Activated CD4-positive, alpha-beta T cell treated with anti-CD3 and anti-CD28 coated beads, Interleukin-2, amount 10 ng/mL, durations not matched to agents 24 days and 14 days (primary cell): ENCODE results near the gene ENTR1. TPM values are rescaled to one million over a fixed set of nuclear protein-coding genes. Genes with fewer than 3 reads are reported as not detected.

Source experiments
- DNase-seq: peaks from one replicate; pipeline ENCODE4 v3.0.0; 2022
- H3K27ac Mint-ChIP-seq: one replicate; pipeline ENCODE4 v1.8.0; 2022; ENCODE audit warnings: mild to moderate bottlenecking, mixed read lengths
- H3K27me3 Mint-ChIP-seq: one replicate; pipeline ENCODE4 v1.8.0; 2022; ENCODE audit warnings: mixed read lengths
- H3K36me3 Mint-ChIP-seq: one replicate; pipeline ENCODE4 v1.8.0; 2022; ENCODE audit warnings: low read depth, mild to moderate bottlenecking, mixed read lengths
- H3K4me1 Mint-ChIP-seq: one replicate; pipeline ENCODE4 v1.8.0; 2021; ENCODE audit warnings: mixed read lengths
- H3K4me3 Mint-ChIP-seq: one replicate; pipeline ENCODE4 v1.8.0; 2022; ENCODE audit warnings: mild to moderate bottlenecking, moderate library complexity, mixed read lengths
- H3K9me3 Mint-ChIP-seq: one replicate; pipeline ENCODE4 v1.8.0; 2021; ENCODE audit warnings: mixed read lengths
- intact Hi-C: fragments of 100-400 bp; cut with micrococcal nuclease; formaldehyde crosslinking; loops from one replicate; pipeline ENCODE4 v1.15.1; 2023
- total RNA-seq: library from RNA; stranded (reverse); gene quantifications from 2 replicates; pipeline ENCODE4 v1.2.3, GENCODE V29; 2022

Gene ENTR1, protein sequence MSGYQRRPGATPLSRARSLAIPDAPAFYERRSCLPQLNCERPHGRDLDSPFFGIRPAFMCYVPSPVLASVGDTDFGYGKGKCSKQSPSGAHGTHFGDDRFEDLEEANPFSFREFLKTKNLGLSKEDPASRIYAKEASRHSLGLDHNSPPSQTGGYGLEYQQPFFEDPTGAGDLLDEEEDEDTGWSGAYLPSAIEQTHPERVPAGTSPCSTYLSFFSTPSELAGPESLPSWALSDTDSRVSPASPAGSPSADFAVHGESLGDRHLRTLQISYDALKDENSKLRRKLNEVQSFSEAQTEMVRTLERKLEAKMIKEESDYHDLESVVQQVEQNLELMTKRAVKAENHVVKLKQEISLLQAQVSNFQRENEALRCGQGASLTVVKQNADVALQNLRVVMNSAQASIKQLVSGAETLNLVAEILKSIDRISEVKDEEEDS
- total RNA-seq: 56.4 and 60.0 TPM in 2 replicates

DNA sequence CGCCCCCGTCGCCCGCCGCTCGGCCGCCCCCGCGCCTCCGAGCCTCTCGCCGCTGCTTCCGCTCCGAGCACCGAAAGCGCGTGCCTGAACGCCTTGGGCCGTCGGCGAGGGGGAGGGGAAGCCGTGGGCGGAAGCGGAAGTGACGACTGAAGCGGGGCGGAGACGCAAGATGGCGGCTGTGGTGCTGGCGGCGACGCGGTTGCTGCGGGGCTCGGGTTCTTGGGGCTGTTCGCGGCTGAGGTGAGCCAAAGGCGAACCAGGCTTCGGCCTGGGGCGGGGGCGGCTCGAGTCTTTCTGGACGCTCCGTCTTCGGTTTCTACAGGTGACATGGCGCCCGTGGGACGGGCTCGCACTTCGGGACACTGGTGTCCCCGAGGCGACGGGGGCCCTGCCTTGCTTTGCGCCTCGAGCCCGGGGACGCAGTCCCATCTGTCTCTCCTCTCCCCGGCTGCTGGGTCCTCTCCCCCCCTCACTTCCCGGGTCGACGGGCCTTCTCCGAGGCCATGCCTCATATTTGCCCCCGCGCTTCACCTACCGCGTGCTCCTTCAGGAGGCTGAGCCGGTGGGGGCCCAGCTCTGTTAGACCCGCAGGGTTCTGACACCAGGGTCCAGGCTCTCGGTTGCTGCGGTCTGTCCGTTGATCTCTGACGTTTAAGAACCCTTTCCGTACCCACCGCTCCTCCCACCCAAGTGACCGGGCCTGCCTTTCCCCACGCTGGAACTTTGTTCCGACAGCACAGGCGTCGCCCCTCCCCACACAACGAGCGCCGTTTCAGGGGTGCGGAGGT lies at the start of gene ENTR1, which contains the start of gene PMPCA:
TSS of gene ENTR1 (minus strand) at position 115 of the 788 bp plus-strand sequence. CDS start 217 bp downstream, outside the sequence.
TSS of gene PMPCA (plus strand) at position 159 of the 788 bp plus-strand sequence. CDS start at position 170, 11 bp downstream.
- Mint-ChIP-seq H3K4me3 (peak within 1 kb of the TSS; percentile 94), H3K27me3 (no peaks in the 10 kb centered on the region), H3K27ac (peak within 1 kb of the TSS; percentile 95), H3K4me1 (peaks cover 40% of the 10 kb centered on the region), H3K9me3 (no peaks in the 10 kb centered on the region), H3K36me3 (peaks cover 55% of the 10 kb centered on the region)
- intact Hi-C loops: loop anchor here (1.0 to 5.0 kb wide), 4 partner anchors 10 to 163 kb away; partner anchors contain the start of genes INPP5E, NOTCH1, QSOX2 and SNAPC4
- peak; percentile 99 for DNase-seq

DNA sequence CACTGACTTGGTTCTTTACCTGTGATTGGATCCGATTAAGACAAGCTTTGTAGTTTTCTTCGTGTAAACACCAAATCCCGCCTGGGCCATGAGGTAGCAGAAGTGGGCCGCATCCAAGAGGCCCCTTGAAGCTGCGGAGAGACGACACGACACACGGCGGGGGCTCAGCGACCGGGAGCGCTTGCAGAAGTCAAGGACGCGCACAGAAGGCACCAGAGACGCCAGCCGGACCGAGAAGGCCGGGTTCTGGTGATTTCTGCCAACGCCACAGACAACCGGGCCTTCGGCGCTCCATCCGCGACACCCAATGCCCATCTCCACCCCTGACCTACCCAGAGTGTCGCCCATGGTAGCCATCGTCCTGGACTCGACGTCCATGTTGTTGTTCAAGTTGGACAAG lies 49.0 kb upstream of the ENTR1 start:
- Mint-ChIP-seq H3K4me3 (no peak overlapping the region), H3K9me3 (no peaks in the 10 kb centered on the region), H3K4me1 (no peaks in the 10 kb centered on the region), H3K27ac (no peak overlapping the region), H3K36me3 (peaks cover 67% of the 10 kb centered on the region), H3K27me3 (no peaks in the 10 kb centered on the region)
- intact Hi-C loops: no loop called here
- no peak for DNase-seq

DNA sequence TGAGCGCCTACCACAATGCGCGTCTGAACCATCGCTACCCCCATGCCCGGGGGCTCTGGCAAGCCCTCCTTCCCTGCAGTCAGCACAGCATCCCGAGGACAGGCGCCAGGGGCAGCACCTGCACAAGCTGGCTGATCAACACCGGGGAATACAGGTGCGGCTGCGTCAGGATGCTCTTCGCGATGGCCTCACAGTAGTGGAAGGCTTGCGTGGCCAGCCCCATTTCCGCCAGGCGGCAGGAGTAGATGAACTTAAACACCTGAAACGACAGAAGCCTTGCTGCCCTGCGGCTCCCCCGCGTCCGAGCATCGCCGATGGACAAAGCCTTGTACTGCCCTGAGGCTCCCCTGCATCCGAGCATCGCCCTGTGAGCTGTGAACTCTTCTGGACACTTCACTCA lies 46.9 kb upstream of the ENTR1 start:
- intact Hi-C loops: no loop called here
- no peak overlapping the region for H3K27ac Mint-ChIP-seq
- H3K9me3 Mint-ChIP-seq: no peaks in the 10 kb centered on the region
- H3K4me1 Mint-ChIP-seq: no peaks in the 10 kb centered on the region
- no peak overlapping the region for H3K4me3 Mint-ChIP-seq
- H3K36me3 Mint-ChIP-seq: peaks cover 60% of the 10 kb centered on the region
- no peak for DNase-seq
- no peaks in the 10 kb centered on the region for H3K27me3 Mint-ChIP-seq

DNA sequence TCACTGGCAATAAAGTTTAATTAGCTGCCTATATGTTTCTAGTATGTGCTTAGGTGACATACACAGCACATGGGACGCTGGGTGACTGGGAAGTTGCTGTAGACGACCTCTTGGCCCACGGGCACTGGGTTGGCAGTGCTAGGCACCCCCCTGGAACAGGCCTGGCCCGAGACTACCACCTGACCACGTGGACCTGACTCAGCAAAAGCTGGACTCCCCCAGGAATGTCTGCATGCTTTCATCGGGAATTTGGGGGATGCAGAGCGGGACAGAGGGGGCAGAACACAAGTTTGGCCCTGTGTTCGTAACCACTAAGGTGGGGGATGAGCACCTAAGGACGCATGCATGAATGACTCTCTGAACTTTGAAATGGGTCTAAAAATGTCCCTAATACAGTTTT lies 45.8 kb upstream of the ENTR1 start:
- no peak overlapping the region for H3K27ac Mint-ChIP-seq
- no peak overlapping the region for H3K4me3 Mint-ChIP-seq
- H3K9me3 Mint-ChIP-seq: no peaks in the 10 kb centered on the region
- H3K36me3 Mint-ChIP-seq: peaks cover 57% of the 10 kb centered on the region
- DNase-seq: no peak
- no peaks in the 10 kb centered on the region for H3K27me3 Mint-ChIP-seq
- intact Hi-C loops: no loop called here
- H3K4me1 Mint-ChIP-seq: no peaks in the 10 kb centered on the region

DNA sequence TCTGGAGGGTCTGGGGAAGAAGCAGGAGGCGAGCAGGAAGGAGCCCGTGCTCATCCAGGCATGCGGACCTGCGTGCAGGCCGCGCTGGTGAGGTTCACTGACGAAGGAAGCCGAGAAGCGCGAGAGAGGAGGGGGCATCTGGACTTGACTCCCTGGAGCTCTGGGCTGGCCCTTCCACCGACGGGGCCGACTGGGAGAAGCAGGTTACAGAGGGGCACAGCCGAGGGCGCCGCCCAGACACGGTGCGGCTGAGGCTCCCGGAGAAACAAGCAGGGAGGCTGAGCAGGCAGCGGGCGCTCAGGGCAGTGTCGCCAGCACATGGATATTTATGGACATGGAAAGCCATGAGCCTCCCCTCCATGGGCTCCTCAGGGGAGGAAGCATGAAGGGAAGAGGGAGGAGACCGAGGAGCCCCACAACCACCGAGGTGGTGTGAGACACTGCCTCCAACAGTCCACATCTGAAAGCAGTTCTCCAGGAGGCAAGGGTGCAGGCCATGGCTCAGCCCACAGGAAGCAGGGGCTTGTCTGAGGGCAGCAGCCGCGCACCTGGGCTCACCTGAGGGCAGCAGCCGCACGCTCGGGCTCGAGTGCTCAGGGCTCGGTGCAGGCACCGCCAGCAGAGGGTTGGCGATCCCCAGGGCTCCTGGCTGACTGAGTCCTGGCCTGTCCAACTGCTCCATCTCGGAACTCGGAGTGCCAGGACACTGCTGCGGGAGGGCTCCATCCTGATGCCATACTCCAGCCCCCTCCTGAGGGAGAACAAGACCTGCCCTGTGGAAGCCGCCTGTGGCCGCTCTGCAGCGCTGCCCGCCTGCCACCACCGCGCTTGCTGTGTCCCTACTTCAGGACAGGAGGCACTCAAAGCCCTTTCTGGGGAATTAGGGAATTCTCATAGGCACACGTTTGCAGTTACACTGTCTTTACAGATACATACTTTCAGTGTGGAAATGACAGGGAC lies 44.9 kb upstream of the ENTR1 start:
- DNase-seq: no peak
- Mint-ChIP-seq H3K27ac (no peak overlapping the region), H3K36me3 (peaks cover 59% of the 10 kb centered on the region), H3K4me3 (no peak overlapping the region), H3K27me3 (no peaks in the 10 kb centered on the region), H3K9me3 (no peaks in the 10 kb centered on the region), H3K4me1 (no peaks in the 10 kb centered on the region)
- intact Hi-C loops: no loop called here

DNA sequence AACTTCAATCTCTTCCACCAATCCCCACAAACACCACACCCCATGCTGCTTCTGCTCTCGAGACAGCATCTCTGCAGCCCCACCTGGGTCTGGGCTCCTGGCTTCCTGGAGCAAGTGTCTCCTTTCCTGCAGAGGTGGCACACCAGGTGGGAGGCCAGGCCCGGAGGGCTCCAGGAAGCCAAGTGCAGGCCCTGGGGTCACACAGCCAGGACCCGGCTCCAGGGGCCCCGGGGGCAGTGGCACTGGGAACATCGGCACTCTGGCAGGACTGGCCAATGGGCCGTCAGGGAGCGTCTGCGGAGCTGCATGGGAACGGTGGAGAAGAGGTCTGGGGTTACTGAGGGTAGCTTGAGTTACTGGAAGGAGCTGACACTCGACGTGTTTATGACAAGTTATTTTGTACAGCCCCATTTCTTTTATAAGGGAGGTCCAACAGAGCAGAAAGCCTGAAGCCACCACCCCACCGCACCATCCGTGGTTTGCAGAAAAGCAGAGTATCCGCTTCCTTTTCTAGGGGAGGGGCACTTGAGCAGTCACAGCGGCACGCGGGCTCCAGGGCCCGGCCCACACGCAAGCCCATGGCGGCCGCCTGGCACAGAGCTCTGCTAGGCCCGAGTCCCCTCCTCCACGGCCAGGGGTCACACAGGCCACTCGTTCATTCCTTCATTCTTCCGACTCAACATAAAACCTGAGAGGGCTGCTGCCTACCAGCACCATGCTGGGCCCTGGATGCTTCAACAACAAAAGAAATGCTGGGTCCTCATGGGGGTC lies 43.8 kb upstream of the ENTR1 start:
- H3K27me3 Mint-ChIP-seq: no peaks in the 10 kb centered on the region
- no peaks in the 10 kb centered on the region for H3K4me1 Mint-ChIP-seq
- H3K36me3 Mint-ChIP-seq: peaks cover 56% of the 10 kb centered on the region
- intact Hi-C loops: no loop called here
- no peaks in the 10 kb centered on the region for H3K9me3 Mint-ChIP-seq
- no peak overlapping the region for H3K4me3 Mint-ChIP-seq
- no peak for DNase-seq
- H3K27ac Mint-ChIP-seq: no peak overlapping the region

DNA sequence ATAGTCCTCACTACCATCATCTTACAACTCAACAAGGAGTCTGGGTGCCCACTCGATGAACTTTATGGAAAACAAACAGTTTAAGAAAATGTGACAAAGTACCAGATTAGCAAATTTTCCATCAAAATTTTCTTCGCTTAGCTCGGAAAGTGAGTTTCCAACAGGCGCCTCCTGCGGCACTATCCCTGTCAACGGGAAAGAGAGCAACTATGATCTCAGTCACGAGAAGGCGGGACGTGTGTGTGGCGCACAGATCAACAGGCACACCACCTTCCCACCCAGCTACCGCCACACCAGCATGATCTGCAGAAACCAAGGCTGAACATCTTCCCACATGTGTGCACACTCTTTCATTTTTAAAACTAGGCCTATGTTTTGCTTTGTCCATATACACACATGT lies 42.9 kb upstream of the ENTR1 start:
- no peak overlapping the region for H3K4me3 Mint-ChIP-seq
- DNase-seq: no peak
- H3K4me1 Mint-ChIP-seq: no peaks in the 10 kb centered on the region
- H3K9me3 Mint-ChIP-seq: no peaks in the 10 kb centered on the region
- no peak overlapping the region for H3K27ac Mint-ChIP-seq
- intact Hi-C loops: no loop called here
- H3K36me3 Mint-ChIP-seq: peaks cover 51% of the 10 kb centered on the region
- H3K27me3 Mint-ChIP-seq: no peaks in the 10 kb centered on the region

DNA sequence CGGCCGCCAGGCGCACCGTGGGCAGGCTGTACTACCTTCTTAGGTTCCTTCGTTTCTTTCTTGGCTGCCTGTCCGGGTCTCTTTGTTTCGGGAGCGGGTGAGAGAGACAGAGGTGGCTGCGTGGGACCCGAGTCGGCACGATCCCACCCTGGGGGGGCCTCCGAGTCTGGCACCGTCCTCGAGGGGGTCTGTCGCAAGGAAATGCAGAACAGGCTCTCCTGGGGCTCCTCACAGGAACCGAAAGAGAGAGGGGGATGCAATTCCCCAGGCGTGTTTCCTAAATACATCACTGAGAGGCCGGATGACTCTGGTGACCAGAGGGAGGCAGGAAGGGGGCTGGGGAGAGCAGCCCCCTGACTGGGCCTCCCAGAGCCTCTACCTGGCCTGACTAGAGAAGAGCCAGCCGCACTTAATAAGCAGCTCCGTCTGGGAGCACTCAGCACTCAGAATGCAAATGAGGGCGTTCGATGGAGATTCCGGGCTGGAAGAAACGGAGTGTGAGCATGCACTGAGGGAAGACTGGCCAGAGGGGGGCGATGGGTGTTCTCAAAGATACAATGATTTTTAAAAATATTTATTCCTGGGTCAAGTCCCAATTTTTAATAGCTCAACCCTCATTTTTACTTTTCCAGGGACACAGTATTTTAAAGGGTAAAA lies 40.9 kb upstream of the ENTR1 start:
- DNase-seq: no peak
- H3K4me3 Mint-ChIP-seq: no peak overlapping the region
- no peaks in the 10 kb centered on the region for H3K27me3 Mint-ChIP-seq
- no peaks in the 10 kb centered on the region for H3K9me3 Mint-ChIP-seq
- H3K4me1 Mint-ChIP-seq: no peaks in the 10 kb centered on the region
- intact Hi-C loops: no loop called here
- no peak overlapping the region for H3K27ac Mint-ChIP-seq
- H3K36me3 Mint-ChIP-seq: peaks cover 59% of the 10 kb centered on the region

DNA sequence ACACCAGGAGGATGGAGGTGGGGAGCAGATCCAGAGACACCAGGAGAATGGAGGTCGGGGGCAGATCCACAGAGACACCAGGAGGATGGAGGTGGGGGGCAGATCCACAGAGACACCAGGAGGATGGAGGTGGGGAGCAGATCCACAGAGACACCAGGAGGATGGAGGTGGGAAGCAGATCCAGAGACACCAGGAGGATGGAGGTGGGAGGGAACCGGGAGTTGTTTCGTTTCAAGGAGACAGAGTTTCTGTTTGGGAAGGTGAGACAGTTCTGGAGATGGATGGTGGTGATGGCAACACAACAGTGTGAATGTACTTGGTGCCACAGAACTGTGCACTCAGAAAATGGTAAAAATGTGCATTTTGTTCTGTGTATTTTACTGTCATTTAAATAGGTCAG lies 38.2 kb upstream of the ENTR1 start:
- H3K9me3 Mint-ChIP-seq: no peaks in the 10 kb centered on the region
- no peak for DNase-seq
- no peaks in the 10 kb centered on the region for H3K4me1 Mint-ChIP-seq
- no peak overlapping the region for H3K27ac Mint-ChIP-seq
- intact Hi-C loops: no loop called here
- no peaks in the 10 kb centered on the region for H3K27me3 Mint-ChIP-seq
- H3K4me3 Mint-ChIP-seq: no peak overlapping the region
- peaks cover 53% of the 10 kb centered on the region for H3K36me3 Mint-ChIP-seq

DNA sequence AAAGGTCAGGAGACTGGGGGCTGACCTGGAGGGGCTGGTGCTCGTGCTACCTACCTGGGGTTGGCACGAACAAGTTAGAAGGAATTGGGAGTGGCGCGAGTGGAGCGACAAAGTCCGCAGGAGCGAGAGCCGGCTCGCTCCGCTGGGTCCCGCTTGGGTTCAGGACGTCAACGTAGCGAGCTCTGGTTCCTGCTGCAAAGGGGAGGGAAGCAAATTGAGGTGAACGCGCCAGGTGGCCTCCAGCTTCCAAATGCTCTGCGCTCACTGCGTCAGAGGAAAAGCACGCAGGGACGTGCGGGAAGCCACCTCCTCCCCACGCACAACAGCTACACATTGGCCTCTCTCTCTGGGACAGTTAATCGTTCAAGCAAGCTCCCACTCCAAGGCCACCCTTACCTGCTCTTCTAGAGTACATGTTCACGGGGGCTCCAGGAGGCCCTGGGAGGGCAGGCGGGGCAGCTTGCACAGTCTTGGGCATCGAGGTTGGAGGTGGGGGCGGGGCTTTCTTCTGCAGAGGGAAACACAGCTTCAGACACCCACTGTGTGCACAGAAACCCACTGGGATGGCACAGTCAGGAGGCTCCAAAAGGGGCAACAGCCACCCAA lies 36.9 kb upstream of the ENTR1 start:
- DNase-seq: no peak
- H3K9me3 Mint-ChIP-seq: no peaks in the 10 kb centered on the region
- no peaks in the 10 kb centered on the region for H3K27me3 Mint-ChIP-seq
- no peaks in the 10 kb centered on the region for H3K4me1 Mint-ChIP-seq
- no peak overlapping the region for H3K27ac Mint-ChIP-seq
- peaks cover 56% of the 10 kb centered on the region for H3K36me3 Mint-ChIP-seq
- no peak overlapping the region for H3K4me3 Mint-ChIP-seq
- intact Hi-C loops: no loop called here

DNA sequence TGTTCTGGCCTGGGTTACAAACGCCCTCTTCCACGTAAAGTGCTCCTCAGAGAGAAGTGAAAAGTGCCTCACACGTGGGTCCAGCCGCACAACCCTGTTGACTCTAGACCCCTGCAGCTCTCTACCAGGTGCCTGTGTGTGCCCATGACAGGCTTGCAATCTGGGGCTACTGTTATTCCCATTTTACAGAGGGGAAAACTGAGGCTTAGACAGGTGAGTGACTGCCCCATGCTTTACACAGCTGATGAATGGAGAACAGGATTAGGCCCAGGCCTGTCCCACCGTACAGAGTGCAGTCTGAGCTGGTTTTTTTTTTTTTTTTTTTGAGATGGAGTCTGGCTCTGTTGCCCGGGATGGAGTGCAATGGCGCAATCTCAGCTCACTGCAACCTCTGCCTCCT lies 35.4 kb upstream of the ENTR1 start:
- Mint-ChIP-seq H3K9me3 (no peaks in the 10 kb centered on the region), H3K4me1 (no peaks in the 10 kb centered on the region), H3K36me3 (peaks cover 57% of the 10 kb centered on the region), H3K27ac (no peak overlapping the region), H3K4me3 (no peak overlapping the region), H3K27me3 (no peaks in the 10 kb centered on the region)
- intact Hi-C loops: no loop called here
- DNase-seq: no peak

DNA sequence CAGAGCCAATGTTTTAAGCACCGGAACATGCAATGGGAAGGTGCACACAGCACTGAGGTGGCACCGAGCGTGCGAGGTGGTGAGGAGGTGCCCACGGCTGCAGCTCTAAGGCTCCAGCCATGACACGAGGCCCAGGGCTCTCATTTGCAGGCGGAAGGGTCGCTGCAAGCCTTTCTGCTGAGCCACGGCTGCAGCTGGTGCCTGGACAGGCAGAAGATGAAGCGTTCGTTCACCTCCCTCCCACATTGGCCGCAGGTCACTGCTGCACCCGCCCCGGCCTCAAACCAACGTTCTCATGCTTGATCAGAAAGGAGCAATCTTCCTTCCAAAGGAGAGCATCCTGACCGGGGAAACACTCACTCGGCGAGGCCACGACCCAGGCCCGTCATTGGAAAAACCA lies 33.7 kb upstream of the ENTR1 start:
- intact Hi-C loops: no loop called here
- H3K27me3 Mint-ChIP-seq: no peaks in the 10 kb centered on the region

More for the DNA sequence above, 33.7 kb upstream of the ENTR1 start:
- peaks cover 50% of the 10 kb centered on the region for H3K36me3 Mint-ChIP-seq
- H3K9me3 Mint-ChIP-seq: no peaks in the 10 kb centered on the region
- H3K4me3 Mint-ChIP-seq: no peak overlapping the region
- no peak for DNase-seq
- H3K4me1 Mint-ChIP-seq: peaks cover 2% of the 10 kb centered on the region
- no peak overlapping the region for H3K27ac Mint-ChIP-seq
